Fibroblast of villous mesenchyme (primary cell): Measurements from ENCODE around the gene CYSTM1. TPM values are rescaled to one million over a fixed set of nuclear protein-coding genes. Genes with fewer than 3 reads are reported as not detected.

Experiments
- DNase-seq: peaks from one replicate; pipeline ENCODE4 v3.0.0-alpha.2; 2010; ENCODE audit warnings: low read depth
- H3K4me3 ChIP-seq: 2 replicates; pipeline ENCODE4 v1.5.1; 2011; ENCODE audit warnings: low read depth, mild to moderate bottlenecking, low read length
- total RNA-seq: library from RNA; depleted of rRNA; stranded (reverse); fragments of >200 nt; gene quantifications from 2 replicates; pipeline ENCODE4 v1.2.3, GENCODE V29; 2012
- TF ChIP-seq, protein P1 (sequence below): IDR thresholded peaks from 2 replicates; pipeline ENCODE4 v1.5.1; 2012; ENCODE audit warnings: low read depth, mild to moderate bottlenecking, low read length; ENCODE audit not compliant: insufficient read depth

Gene CYSTM1
- total RNA-seq, 1 donor, result 9.5 TPM

DNA sequence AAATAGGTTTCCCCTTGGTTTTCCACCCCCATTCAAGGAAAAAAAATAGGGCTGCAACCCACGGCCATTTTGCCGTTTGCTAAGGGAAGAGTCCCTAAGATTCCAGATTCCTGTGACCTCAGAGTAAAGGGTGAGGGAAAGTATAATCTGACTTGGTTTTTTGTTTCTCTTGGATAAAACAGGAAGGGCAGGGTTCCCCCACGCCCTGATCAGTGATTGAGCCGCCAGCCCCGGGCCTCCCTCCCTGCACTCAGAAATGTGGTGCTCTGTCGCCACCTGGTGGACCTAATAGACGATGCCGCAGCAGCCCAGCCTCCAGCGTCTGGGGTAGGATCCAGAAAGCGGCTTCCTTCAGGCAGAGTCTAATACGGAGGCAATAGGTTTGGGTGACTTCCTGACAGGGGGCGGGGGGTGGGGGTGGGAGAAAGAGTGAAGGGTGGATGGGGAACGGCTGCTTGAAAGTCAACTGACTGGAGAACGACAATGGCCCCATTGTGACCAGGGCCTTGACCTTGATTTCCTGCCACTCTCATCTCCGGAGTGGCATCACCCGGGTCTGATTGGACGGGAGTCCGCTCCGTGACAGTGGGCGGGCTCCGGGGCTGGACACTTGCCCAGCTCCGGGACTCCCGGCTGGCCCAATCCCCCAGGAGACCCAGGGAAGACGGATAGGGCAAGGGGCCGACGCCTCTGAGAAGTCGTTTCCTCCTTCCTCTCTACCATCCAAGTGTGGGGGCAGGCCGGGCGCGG lies 17.8 kb upstream of the CYSTM1 start:
- peak overlapping the region; percentile 48 for H3K4me3 ChIP-seq
- peak; percentile 79 for DNase-seq
- TF ChIP-seq, protein P1, sequence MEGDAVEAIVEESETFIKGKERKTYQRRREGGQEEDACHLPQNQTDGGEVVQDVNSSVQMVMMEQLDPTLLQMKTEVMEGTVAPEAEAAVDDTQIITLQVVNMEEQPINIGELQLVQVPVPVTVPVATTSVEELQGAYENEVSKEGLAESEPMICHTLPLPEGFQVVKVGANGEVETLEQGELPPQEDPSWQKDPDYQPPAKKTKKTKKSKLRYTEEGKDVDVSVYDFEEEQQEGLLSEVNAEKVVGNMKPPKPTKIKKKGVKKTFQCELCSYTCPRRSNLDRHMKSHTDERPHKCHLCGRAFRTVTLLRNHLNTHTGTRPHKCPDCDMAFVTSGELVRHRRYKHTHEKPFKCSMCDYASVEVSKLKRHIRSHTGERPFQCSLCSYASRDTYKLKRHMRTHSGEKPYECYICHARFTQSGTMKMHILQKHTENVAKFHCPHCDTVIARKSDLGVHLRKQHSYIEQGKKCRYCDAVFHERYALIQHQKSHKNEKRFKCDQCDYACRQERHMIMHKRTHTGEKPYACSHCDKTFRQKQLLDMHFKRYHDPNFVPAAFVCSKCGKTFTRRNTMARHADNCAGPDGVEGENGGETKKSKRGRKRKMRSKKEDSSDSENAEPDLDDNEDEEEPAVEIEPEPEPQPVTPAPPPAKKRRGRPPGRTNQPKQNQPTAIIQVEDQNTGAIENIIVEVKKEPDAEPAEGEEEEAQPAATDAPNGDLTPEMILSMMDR, result peak; percentile 88

DNA sequence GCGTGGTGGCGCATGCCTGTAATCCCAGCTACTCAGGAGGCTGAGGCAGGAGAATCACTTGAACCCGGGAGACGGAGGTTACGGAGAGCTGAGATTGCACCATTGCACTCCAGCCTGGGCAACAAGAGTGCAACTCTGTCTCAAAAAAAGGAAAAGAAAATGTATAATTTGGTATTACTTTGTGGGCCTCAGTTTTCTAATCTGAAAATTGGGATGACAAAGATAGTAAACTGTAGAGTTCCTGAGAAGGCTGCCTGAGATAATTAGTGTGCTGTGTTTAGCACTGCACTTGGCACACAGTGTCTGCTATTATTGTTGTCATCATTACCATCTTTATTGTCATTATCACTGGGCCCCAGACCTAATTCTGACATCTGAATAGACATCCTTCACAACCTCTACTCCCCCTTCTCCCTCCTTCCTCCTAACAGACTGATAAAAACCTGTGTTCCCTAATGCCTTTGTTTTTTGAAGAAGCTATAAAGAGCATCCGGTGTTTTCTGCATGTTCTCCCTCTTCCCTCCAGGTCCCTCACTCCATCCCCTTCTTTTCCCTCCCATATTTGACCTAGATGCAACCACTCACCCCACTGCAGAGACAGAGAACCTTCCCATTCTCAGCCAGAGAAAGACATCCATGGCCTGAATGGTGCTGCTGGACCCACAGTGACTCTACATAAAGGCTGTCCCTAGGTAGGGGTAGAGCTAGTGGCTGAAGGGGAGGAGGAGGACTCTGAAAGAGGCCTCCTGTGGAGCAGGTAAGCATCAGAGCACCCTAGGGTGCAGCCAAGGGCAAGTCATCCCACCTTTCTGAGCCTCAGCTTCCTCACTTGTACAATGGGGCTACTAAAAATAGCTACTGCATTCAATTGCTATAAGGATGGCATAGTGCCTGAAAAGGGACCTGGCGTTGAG lies 15.7 kb upstream of the CYSTM1 start:
- TF ChIP-seq, protein P1, result no peak
- no peak overlapping the region for H3K4me3 ChIP-seq
- no peak for DNase-seq

DNA sequence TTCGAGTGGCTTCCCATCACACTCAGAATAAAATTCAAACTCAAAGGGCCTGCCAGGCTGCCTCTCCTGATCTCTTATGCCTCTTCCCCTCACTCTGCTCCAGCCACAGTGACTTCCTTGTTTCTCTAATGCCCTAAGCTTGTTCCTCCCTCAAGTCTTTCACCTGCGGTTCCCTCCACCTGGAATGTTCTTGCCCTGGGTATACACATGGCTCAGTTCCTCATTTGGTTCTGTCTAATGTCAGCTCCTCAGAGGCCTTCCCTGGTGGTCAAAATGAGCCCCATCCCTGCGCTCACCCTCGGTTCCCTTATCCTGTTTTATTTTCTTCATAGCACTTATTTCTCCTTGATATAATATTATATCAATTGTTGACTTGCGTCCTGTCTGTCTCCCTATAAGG lies 12.7 kb upstream of the CYSTM1 start:
- no peak overlapping the region for H3K4me3 ChIP-seq
- TF ChIP-seq, protein P1, result no peak
- DNase-seq, result no peak

DNA sequence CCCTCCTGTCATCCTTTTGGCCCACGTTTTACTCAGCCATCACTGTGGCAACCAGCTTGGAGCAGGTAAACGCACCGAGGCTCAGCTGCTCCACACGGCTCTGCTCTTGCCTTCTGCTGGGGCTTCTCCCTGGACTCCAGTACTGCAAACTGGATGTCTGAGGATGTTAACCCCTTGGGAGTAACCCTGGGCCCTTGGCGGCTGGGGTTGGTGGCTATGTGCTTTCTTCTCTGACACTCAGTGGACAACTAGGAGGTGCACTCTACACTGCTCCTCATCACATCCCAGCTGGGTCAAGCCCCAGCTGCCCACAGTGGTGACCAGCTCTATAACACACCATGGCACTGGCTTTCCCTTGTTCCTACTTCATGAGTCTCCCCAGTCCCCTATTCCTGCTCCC lies 12.2 kb upstream of the CYSTM1 start:
- no peak for DNase-seq
- H3K4me3 ChIP-seq, result no peak overlapping the region
- TF ChIP-seq, protein P1, result no peak

DNA sequence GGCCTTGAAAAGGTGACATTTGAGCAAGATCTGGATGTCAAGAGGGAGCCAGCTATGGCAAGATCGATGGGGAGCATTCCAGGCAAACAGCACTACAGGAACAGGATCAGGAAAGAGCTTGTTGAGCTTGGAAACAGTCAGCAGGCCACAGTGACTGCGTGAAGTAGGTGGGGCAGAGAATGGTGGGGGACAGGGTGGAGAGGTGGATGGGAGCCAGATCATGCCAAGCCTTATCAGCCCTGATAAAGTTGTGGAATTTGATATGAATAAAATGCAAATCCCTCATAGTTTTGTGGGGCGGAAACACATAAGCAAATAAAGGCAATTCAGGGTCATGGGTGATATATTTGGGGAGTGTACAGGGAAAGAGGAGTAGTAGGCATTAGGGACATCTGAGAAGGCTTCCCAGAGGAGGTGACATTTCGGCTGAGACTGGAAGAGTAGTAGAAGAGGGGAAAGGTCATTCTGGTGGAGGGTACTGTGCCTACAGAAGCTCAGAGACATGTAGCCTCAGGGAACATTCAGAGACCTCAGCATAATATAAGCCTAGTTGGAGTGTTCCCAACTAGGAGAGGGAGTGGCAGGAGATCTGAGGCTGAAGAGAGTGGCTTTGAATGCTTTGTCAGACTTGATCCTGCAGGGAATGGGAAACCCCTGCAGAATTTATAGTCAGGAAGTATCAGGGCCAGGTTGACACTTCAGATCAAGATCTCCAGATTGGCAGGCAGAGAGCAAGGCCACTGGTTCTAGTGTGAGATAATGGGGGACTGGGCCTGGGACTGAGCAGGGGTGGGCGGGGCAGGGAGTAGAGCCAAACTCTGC lies 9.7 kb upstream of the CYSTM1 start:
- no peak for DNase-seq
- no peak overlapping the region for H3K4me3 ChIP-seq
- TF ChIP-seq, protein P1, result no peak

DNA sequence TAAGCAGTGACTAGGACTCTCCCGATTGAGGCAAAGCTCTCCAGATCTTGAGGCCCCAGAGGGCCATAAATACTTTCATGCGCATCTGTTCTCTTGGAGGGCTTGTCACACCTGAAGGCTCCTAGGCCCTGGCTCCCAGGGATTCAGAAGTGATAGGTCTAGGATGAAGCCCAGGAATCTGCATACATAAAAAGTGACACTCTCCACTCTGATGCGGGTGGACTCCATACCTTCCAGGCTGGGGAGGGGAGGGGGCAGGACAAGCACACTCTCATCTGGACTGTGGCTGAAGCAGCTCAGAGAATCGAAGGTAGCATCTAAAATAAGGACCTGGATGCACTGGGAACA lies 9.1 kb upstream of the CYSTM1 start:
- TF ChIP-seq, protein P1, result no peak
- no peak overlapping the region for H3K4me3 ChIP-seq
- DNase-seq, result no peak
